ENCODE results near the gene FAM151B.

DNA sequence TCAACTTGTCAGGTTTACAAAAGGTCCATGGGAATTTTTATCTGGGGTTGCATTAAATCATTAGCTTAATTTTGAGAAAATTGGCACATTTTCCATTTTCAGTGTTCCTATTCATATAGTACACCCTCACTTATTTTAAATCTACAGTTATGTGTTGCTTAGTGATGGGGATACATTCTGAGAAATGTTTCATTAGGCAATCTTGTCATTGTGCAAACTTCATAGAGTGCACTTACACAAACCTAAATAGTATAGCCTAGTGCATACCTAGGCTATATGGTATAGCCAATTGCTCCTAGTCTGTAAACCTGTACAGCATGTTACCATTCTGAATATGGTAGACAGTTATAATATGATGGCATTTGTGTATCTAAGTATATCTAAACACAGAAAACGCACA, 19.8 kb upstream of the FAM151B start:
- TF ChIP-seq EZH2 (IDR thresholded peaks at IDR 0.05; ENCODE audit: insufficient read depth, poor library complexity, severe bottlenecking): no peak
- TF ChIP-seq EZH2phosphoT487 (IDR thresholded peaks at IDR 0.05; ENCODE audit: insufficient read depth, low read depth): no peak
